ENCODE results near the gene IFI30.

Gene IFI30

GRCh38 chr19:18225702-18226468 is 52.3 kb downstream of the IFI30 start, which contains the start of gene PDE4C:
TSS of gene PDE4C (minus strand) at chr19:18226438. CDS start at chr19:18226415, 23 bp downstream.
- no peak for DNase-seq

GRCh38 chr19:18226956-18227780 is 53.6 kb downstream of the IFI30 start:
- no peak for DNase-seq
